ENCODE data around the gene IRF8. TPM values are rescaled to one million over a fixed set of nuclear protein-coding genes. Genes with fewer than 3 reads are reported as not detected.

The IRF8 gene
- total RNA-seq, 2 donors from 2014 or later, result 6.3 to 12.1 TPM

DNA sequence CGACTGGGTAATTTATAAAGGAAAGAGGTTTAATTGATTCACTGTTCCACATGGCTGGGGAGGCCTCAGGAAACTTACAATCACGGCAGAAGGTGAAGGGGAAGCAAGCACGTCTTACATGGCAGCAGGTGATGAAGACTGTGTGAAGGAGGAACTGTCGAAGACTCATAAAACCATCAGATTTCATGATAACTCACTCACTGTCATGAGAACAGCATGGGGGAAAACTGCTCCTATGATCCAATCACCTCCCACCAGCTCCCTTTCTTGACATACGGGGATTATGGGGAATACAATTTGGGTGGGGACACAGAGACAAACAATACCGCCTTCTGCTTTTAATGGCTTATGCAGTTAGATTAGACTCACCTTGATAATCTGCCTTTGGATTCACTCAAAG is 19.4 kb upstream of the IRF8 start:
- H3K36me3 Mint-ChIP-seq (ENCODE audit: low read depth), result no peaks in the 10 kb centered on the region
- H3K27me3 Mint-ChIP-seq, result peaks cover 39% of the 10 kb centered on the region
- H3K27ac Mint-ChIP-seq, result no peak overlapping the region
- no peak overlapping the region for H3K4me3 Mint-ChIP-seq
- no peaks in the 10 kb centered on the region for H3K9me3 Mint-ChIP-seq
- no peak for ATAC-seq (replicated peaks)
- H3K4me1 Mint-ChIP-seq, result peaks cover 10% of the 10 kb centered on the region

- no peaks in the 10 kb centered on the region for H3K9me3 Mint-ChIP-seq
- no peak overlapping the region for H3K4me3 Mint-ChIP-seq
- peak; percentile 85 for ATAC-seq (replicated peaks)
- H3K27ac Mint-ChIP-seq, result no peak overlapping the region
- peaks cover 10% of the 10 kb centered on the region for H3K4me1 Mint-ChIP-seq
- H3K27me3 Mint-ChIP-seq, result peaks cover 43% of the 10 kb centered on the region
- no peaks in the 10 kb centered on the region for H3K36me3 Mint-ChIP-seq (ENCODE audit: low read depth)
These were observed 18.8 kb upstream of the IRF8 start for GRCh38 chr16:85879975-85880831.

DNA sequence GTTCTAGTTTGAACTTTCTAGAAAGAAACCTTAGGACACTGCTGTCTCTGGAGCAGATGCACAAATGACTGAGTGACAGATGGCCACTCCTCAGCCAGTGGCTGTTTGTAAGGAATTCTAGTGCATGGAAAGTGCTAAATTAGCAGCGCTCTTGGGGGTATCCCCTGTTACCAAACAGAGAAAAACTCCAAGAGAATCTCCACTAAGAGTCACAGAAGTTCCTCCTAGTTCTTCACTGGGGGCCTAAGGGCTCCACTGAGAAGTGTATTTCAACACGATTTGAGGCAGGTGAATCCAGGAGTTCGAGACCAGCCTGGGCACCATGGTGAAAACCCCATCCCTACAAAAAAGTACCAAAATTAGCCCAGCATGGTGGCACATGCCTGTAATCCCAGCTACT is 18.1 kb upstream of the IRF8 start:
- Mint-ChIP-seq H3K9me3 (no peaks in the 10 kb centered on the region), H3K4me3 (no peak overlapping the region), H3K27me3 (peaks cover 40% of the 10 kb centered on the region), H3K27ac (no peak overlapping the region), H3K4me1 (peaks cover 10% of the 10 kb centered on the region), H3K36me3 (ENCODE audit: low read depth) (no peaks in the 10 kb centered on the region)
- no peak for ATAC-seq (replicated peaks)

- Mint-ChIP-seq H3K9me3 (no peaks in the 10 kb centered on the region), H3K36me3 (ENCODE audit: low read depth) (no peaks in the 10 kb centered on the region), H3K4me3 (no peak overlapping the region), H3K27ac (no peak overlapping the region), H3K27me3 (peaks cover 34% of the 10 kb centered on the region), H3K4me1 (peaks cover 10% of the 10 kb centered on the region)
- no peak for ATAC-seq (replicated peaks)
These were observed 17.5 kb upstream of the IRF8 start for GRCh38 chr16:85881436-85881835.

DNA sequence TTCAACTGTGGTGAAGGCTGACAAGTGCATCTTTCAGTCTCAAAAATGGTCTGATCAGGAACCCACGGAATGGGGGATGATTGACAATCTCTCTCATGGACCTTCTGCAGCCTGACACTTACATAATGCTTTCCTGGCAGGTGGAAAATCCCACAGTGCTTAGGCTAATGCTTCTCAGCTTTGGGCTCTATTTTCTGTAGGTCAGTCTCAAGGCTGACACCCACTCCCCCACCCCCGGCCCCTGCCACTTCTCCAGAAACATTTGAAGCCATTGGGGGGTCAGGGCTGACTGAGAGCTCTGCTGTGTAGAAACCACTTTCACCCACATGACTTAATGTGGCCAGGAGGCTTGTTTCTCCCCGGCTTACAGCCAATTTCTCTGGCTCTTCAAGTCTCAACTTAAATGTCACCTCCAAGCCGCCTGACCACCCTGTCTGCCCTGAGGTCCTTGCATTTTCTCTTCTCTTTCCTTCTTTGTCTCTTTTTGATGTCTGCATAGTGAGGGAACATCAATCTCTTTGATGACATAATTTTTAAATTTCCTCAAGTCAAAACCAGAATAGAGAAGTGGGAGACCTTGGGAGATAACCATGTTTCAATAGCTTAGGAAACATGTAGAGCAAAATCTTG is 16.7 kb upstream of the IRF8 start:
- Mint-ChIP-seq H3K4me1 (peaks cover 10% of the 10 kb centered on the region), H3K4me3 (no peak overlapping the region), H3K36me3 (ENCODE audit: low read depth) (no peaks in the 10 kb centered on the region), H3K27ac (no peak overlapping the region), H3K27me3 (peaks cover 32% of the 10 kb centered on the region), H3K9me3 (no peaks in the 10 kb centered on the region)
- peak; percentile 21 for ATAC-seq (replicated peaks)

GRCh38 chr16:85883813-85884212 is 15.1 kb upstream of the IRF8 start:
- Mint-ChIP-seq H3K4me3 (no peak overlapping the region), H3K36me3 (ENCODE audit: low read depth) (no peaks in the 10 kb centered on the region), H3K27ac (no peak overlapping the region), H3K4me1 (peaks cover 12% of the 10 kb centered on the region), H3K27me3 (peaks cover 34% of the 10 kb centered on the region), H3K9me3 (no peaks in the 10 kb centered on the region)
- ATAC-seq (replicated peaks), result no peak

- Mint-ChIP-seq H3K9me3 (no peaks in the 10 kb centered on the region), H3K4me3 (no peak overlapping the region), H3K4me1 (peaks cover 20% of the 10 kb centered on the region), H3K27ac (no peak overlapping the region), H3K27me3 (peaks cover 34% of the 10 kb centered on the region), H3K36me3 (ENCODE audit: low read depth) (no peaks in the 10 kb centered on the region)
- ATAC-seq (replicated peaks), result no peak
These were observed 14.0 kb upstream of the IRF8 start for GRCh38 chr16:85884808-85885463.

- peaks cover 16% of the 10 kb centered on the region for H3K4me1 Mint-ChIP-seq
- H3K27ac Mint-ChIP-seq, result no peak overlapping the region
- ATAC-seq (replicated peaks), result no peak
- no peaks in the 10 kb centered on the region for H3K9me3 Mint-ChIP-seq
- no peaks in the 10 kb centered on the region for H3K36me3 Mint-ChIP-seq (ENCODE audit: low read depth)
- peaks cover 34% of the 10 kb centered on the region for H3K27me3 Mint-ChIP-seq
- no peak overlapping the region for H3K4me3 Mint-ChIP-seq
These were observed 13.4 kb upstream of the IRF8 start for GRCh38 chr16:85885537-85885936.

GRCh38 chr16:85888405-85889331 is 10.3 kb upstream of the IRF8 start:
- H3K4me3 Mint-ChIP-seq, result peak overlapping the region; percentile 66
- ATAC-seq (replicated peaks), result peak; percentile 93
- peaks cover 23% of the 10 kb centered on the region for H3K27me3 Mint-ChIP-seq
- peak overlapping the region; percentile 23 for H3K27ac Mint-ChIP-seq
- H3K36me3 Mint-ChIP-seq (ENCODE audit: low read depth), result no peaks in the 10 kb centered on the region
- peaks cover 11% of the 10 kb centered on the region for H3K4me1 Mint-ChIP-seq
- no peaks in the 10 kb centered on the region for H3K9me3 Mint-ChIP-seq

DNA sequence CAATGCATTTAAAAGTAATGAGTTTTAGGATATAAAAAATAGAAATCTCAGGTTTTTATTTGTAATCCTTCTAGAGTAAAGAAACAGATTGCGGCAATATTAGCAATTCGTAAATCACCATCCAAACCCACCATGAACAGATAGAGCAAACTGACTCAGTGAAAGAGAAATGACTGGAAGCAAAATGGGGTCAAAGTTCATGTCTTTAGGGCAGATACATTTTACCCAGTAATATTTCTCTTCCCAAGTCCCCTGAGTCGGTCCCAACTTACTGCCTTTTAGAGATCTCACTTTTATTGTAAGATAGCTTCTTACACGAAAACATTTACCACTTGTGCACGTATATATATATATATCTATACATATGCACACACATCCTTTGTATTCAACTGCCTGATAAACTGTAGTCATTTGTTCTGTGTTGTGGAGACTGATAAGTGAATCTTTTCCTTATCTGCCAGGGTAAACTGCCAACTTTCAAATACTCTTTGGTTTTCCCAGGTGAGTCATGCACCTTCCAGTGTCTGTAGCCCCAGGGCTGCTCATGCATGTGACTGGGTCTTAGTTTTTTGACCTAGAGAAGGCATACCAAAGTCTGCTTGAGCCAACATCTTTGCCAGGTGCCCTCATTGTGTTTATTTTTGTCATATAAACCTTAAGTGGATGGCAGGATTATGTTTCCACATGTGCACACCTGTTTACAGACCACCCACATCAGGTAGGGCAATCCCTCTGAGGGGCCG is 7.8 kb upstream of the IRF8 start:
- H3K27ac Mint-ChIP-seq, result no peak overlapping the region
- peaks cover 15% of the 10 kb centered on the region for H3K27me3 Mint-ChIP-seq
- peaks cover 11% of the 10 kb centered on the region for H3K4me1 Mint-ChIP-seq
- ATAC-seq (replicated peaks), result no peak
- H3K36me3 Mint-ChIP-seq (ENCODE audit: low read depth), result no peaks in the 10 kb centered on the region
- H3K9me3 Mint-ChIP-seq, result no peaks in the 10 kb centered on the region
- H3K4me3 Mint-ChIP-seq, result no peak overlapping the region

DNA sequence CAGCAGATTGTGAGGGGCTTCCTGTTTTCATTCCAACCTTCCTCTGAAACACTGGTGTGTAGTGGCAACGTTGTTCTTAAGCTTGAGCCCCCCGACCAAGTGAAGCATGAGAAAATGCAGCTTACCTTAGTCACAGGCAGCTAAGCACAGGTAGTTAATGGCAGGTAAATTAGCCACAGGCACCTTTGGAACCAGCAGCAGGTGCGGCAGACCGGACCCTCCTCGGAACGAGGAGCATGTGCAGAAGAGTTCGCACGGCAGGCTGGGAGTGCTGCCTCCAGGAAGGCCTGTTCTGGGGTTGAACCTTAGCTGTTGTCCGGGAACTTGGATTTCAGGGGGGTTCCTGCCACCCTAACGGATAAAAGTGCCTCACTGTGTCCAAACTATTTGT is 7.2 kb upstream of the IRF8 start:
- Mint-ChIP-seq H3K36me3 (ENCODE audit: low read depth) (no peaks in the 10 kb centered on the region), H3K4me1 (peaks cover 11% of the 10 kb centered on the region), H3K27ac (no peak overlapping the region), H3K9me3 (no peaks in the 10 kb centered on the region), H3K4me3 (no peak overlapping the region), H3K27me3 (peaks cover 16% of the 10 kb centered on the region)
- no peak for ATAC-seq (replicated peaks)

DNA sequence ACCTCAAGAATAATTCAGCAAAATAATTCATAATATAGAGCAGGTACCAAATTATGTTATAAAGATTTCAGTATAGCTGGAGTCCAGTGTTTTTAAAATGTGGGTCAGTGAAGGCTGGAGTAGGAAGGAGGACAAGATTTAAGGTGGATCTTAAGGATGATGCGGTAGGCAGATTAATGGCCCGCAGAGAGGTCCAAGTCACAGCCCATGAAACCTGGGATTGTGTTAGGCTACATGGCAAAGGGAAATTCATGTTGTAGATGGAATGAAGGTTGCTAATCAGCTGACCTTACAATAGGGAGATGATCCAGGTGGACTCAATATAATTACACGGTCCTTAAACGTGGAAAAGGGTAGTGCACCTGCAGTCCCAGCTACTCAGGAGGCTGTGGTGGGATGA is 6.2 kb upstream of the IRF8 start:
- no peaks in the 10 kb centered on the region for H3K9me3 Mint-ChIP-seq
- ATAC-seq (replicated peaks), result no peak
- H3K4me1 Mint-ChIP-seq, result peaks cover 11% of the 10 kb centered on the region
- no peak overlapping the region for H3K27ac Mint-ChIP-seq
- H3K27me3 Mint-ChIP-seq, result peaks cover 20% of the 10 kb centered on the region
- no peaks in the 10 kb centered on the region for H3K36me3 Mint-ChIP-seq (ENCODE audit: low read depth)
- H3K4me3 Mint-ChIP-seq, result no peak overlapping the region

- ATAC-seq (replicated peaks), result no peak
- Mint-ChIP-seq H3K9me3 (no peaks in the 10 kb centered on the region), H3K27ac (no peak overlapping the region), H3K27me3 (peaks cover 26% of the 10 kb centered on the region), H3K36me3 (ENCODE audit: low read depth) (no peaks in the 10 kb centered on the region), H3K4me1 (peaks cover 5% of the 10 kb centered on the region), H3K4me3 (no peak overlapping the region)
These were observed 4.7 kb upstream of the IRF8 start for GRCh38 chr16:85894266-85894665.

Measured in activated T-helper 17 cell treated with anti-CD3 and anti-CD28 coated beads, Interleukin-2, amount 50 U/mL, for 72 hours (primary cell).